ENCODE measurements around the gene RBMY1F.
"Not testable (repeated sequence)": the region's sequence is repeated elsewhere in the genome, so short reads cannot be mapped to it uniquely, and the experiment has no call there.

DNA sequence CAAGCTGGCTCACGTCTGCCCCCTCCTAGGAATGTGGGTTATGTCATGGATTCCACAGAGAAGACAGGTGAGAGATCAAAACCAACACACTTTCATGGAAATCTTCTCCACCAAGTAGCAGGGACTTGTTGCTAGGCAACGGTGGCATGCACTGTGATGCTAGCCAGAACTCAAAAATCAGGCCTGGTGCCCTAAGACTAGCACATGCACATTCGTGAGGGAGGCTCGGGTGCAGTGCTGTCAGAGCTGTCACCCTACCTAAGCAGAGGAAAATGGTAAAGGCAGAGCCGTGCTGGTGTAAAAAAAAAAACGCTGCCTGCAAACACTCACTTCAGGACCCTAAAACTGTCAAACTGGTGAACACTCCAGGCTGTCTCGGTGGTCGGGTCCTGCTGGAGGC, 52.2 kb downstream of the RBMY1F start:
- TF ChIP-seq POLR2A (IDR thresholded peaks at IDR 0.05): not testable (repeated sequence)
- TF ChIP-seq, protein P1, sequence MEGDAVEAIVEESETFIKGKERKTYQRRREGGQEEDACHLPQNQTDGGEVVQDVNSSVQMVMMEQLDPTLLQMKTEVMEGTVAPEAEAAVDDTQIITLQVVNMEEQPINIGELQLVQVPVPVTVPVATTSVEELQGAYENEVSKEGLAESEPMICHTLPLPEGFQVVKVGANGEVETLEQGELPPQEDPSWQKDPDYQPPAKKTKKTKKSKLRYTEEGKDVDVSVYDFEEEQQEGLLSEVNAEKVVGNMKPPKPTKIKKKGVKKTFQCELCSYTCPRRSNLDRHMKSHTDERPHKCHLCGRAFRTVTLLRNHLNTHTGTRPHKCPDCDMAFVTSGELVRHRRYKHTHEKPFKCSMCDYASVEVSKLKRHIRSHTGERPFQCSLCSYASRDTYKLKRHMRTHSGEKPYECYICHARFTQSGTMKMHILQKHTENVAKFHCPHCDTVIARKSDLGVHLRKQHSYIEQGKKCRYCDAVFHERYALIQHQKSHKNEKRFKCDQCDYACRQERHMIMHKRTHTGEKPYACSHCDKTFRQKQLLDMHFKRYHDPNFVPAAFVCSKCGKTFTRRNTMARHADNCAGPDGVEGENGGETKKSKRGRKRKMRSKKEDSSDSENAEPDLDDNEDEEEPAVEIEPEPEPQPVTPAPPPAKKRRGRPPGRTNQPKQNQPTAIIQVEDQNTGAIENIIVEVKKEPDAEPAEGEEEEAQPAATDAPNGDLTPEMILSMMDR (IDR thresholded peaks at IDR 0.05): not testable (repeated sequence)

All from heart left ventricle (tissue), 13 donors.